GM12892 (cell line): ENCODE measurements around the gene CRMP1.

ENCODE experiments used
- DNase-seq: peaks from one replicate; pipeline ENCODE4 v3.0.0; 2011; ENCODE audit not compliant: insufficient read length
- FAIRE-seq: peaks from 2 replicates; lab custom pipeline; 2011; peaks lifted over from hg19 to GRCh38; lab: Jason Lieb, UNC
- POLR2A ChIP-seq: IDR thresholded peaks from 2 replicates; pipeline ENCODE4 v1.6.1; 2011; ENCODE audit warnings: low read depth, low read length, control low read depth
- POLR2AphosphoS5 ChIP-seq: IDR thresholded peaks from 2 replicates; pipeline ENCODE4 v1.6.1; 2011; ENCODE audit warnings: low read depth, low read length, control low read depth
- TAF1 ChIP-seq: IDR thresholded peaks from 2 replicates; pipeline ENCODE4 v1.6.1; 2011; ENCODE audit warnings: low read depth, mild to moderate bottlenecking, control low read depth, low read length, borderline replicate concordance

CRMP1 gene

GRCh38 chr4:5927747-5928146, 34.9 kb upstream of the CRMP1 start:
- FAIRE-seq: no peak
- TF ChIP-seq POLR2A: no peak
- TF ChIP-seq TAF1: no peak
- TF ChIP-seq POLR2AphosphoS5: no peak
- DNase-seq: no peak

DNA sequence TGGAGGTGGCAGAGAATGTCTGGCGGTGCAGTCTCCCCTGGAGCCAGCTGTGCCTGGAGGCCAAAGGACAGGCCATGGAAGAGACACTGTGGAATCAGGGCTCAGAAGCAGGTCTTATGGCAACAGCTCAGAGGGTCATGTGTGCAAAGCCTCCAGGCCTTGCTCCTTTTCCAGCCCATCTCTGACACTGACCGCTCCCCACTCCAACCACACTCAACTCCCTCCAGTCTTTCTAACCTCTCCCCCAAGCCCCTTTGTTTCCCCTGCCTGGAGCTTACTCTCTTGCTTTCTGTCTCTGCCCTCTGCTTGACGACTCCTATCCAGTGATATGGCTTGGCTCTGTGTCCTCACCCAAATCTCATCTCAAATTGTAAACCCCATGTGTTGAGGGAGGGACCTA, 34.2 kb upstream of the CRMP1 start:
- DNase-seq (no peak), FAIRE-seq (no peak)
- TF ChIP-seq TAF1 (no peak), POLR2AphosphoS5 (no peak), POLR2A (no peak)

DNA sequence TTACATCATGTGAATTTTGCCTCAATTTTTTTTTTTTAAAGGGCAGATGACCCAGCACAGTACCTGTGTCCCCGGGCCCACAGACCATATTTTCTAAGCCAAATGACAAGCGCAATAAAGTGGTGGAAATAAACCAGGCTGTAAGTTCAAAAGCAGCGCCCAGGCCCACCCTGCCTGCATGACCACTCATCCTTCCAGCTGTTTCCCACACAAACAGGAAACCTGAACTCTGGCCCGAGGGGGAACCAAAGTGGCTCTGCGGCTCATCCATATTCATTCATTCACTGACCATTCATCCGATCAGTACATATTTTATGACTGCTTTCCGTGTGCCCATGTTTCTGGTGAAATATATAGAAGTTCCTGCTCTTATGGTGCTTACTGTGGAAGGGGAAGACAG, 33.7 kb upstream of the CRMP1 start:
- DNase-seq (no peak), FAIRE-seq (no peak)
- TF ChIP-seq POLR2A (no peak), TAF1 (no peak), POLR2AphosphoS5 (no peak)

DNA sequence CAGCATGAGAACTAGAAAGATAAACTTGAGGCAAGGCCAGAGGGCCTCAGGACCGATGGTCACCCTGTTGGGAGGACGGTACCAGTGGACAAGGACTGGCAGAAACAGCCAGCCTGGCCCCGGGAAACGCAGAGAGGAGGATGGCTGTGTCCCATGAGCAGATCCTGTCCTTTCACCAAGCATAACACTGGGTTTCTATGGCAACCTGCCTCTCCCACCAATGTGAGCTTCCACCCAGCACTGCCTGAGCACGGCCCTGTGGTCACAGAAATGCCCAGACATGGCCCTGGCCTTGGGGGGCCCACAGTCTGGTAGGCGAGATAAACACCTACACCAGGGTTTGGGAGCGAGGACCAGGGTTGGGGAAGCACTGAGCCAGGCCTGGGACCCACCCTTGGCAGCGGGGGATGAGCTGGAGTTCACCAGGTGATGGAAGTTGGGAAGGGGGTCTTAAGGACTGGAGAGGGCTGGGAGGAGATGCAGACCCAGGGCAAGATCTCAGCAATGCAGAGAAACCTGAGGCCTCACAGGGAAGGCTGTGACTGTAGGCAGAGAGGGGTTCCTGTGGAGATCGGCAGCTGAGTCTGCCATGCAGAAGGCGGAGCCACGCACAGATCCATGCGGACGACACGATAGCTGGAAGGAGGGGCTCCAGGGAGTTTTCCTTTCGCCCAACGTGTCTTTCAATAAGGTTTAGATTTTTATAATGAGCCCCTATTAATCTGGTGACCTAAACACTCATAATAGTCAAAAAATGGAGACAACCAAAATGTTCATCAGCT, 32.7 kb upstream of the CRMP1 start:
- FAIRE-seq (no peak), DNase-seq (no peak)
- TF ChIP-seq POLR2A (no peak), TAF1 (no peak), POLR2AphosphoS5 (no peak)

DNA sequence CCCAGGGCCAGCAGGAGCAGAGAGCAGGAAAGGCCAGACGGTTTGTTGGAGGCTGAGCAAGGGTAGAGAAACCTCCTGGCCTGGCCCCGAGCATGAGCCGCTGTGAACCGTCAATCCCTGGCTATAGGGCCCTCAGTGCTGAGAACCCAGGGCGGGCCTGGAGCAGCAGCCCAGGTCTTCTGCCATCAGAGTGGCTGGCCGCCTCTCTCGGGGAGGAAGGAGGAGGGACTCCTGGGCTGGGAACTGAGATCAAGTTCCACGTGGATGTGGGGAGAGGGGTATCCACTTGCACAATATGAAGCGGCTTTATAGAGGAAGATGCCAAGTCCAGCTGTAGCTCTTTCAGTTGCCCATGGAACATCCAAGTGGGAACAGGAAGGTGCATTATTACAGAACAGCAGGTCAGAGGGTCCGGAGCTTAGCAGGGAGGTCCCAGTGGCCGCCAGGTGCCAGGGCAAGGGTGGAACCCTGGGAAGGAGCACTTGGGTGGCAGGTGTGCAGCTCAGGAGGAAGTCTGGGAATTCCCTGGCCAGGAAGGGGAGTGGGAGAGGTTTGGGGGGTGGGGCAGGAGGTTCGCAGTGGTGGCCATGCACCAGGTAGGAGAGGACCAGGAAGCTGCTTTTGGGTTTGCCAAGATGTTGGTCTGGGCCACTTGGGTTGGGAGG, 31.7 kb upstream of the CRMP1 start:
- no peak for DNase-seq
- FAIRE-seq: no peak
- TF ChIP-seq POLR2AphosphoS5 (no peak), POLR2A (no peak), TAF1 (no peak)

DNA sequence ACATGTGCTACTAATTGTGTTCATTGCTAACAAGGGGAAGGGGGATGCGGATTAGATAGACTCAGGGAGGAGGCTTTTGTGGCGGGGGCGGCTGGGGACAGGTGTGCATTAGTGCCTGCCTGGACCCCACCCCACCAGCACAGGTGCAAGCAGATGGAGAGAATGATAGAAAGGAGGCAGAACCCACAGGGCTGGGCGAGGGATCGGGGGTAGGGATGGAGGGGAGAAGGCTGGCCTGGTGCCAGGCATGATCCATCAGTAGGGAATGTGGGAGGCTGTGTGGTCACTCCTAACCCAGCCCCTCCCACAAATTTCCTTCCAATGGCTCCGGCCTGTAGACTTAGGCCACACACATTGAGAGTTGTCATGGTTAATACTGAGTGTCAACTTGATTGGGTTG, 30.5 kb upstream of the CRMP1 start:
- FAIRE-seq: no peak
- DNase-seq: no peak
- TF ChIP-seq POLR2A (no peak), TAF1 (no peak), POLR2AphosphoS5 (no peak)

DNA sequence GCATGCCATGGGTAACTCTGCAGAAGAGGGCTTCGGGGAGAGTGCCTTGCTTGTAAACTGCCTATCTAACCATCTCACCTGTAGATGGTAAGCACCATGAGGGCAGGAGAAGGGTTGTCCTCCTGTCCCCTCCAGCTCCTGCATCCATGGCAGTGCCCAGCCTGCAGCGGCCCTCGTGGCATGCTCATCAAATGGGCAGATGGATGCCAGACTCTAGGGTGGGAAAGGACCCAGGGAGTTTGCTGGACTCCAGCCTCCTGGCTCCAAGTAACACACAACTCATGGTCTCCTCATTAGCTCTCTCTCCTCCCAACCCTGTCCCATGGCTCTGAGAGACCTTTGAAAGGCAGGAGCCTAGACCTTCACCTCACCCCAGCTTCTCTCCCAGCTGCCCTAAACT, 29.7 kb upstream of the CRMP1 start:
- TF ChIP-seq TAF1 (no peak), POLR2AphosphoS5 (no peak), POLR2A (no peak)
- no peak for DNase-seq
- no peak for FAIRE-seq

DNA sequence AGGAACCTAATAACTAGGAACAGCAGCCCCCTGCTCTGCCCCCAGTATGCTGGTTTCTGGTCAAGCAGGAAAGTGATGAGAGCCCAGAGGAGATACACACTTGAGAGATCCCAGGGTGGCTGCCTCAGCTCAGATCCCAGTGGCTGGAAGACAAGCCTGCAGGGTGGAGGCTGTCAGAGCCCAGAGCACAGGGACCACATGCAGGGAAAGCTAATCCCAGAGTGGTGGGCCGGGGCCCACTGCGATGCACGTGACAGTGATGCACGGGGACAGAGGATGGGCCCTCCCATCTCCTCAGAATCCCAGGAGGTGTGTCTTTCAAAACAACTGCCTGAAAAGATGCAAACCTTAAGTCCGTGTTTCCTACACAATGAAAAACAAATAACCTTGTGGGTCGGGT, 29.1 kb upstream of the CRMP1 start:
- TF ChIP-seq POLR2AphosphoS5 (no peak), TAF1 (no peak)
- FAIRE-seq (no peak), DNase-seq (no peak)

DNA sequence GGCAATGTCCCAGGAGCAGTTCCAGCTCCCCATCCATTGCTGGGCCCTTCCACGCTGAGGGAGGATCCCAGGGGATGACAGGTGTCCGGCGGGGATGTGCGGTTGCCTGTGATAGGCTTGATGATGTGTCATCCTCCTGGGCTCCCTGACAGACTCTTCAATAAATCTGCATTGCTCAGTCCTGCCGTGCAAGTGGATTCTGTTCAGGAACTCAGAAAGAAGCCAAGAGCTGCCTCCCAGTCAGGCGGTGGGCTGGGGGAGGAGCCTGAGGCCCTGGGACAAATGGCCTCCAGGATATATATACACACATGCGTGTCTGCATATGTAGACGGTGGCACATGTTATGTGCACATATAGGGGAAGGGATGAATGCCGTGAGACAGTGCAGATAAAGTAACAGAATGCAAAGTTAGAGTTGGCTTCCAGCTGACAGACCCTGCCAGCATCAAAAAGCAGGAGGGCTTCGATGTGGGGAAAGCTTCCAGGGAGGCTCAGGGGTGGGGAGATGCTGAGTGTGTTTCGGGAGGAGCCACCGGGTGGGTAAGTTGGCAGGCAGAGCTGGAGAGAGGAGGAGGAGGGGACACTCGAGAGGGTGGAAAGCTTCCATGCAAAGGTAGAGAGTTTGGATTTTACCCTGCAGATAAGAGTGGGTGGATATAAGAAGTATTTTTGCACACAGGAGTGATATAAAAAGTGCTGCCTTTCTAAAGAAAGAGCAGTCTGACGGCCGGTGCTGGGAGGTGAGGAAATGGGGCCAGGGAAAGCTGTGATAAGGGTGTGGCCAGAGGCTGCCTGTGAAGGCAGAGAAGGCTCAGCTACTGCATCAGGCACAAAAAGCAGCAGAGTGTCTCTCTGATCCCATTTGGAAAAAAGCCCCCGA, 28.5 kb upstream of the CRMP1 start:
- no peak for TF ChIP-seq TAF1
- no peak for TF ChIP-seq POLR2AphosphoS5
- TF ChIP-seq POLR2A: no peak
- DNase-seq: no peak
- FAIRE-seq: no peak

- TF ChIP-seq TAF1 (no peak), POLR2A (no peak)
- no peak for DNase-seq
- no peak for FAIRE-seq
These were observed 26.7 kb upstream of the CRMP1 start for GRCh38 chr4:5919571-5919970.

DNA sequence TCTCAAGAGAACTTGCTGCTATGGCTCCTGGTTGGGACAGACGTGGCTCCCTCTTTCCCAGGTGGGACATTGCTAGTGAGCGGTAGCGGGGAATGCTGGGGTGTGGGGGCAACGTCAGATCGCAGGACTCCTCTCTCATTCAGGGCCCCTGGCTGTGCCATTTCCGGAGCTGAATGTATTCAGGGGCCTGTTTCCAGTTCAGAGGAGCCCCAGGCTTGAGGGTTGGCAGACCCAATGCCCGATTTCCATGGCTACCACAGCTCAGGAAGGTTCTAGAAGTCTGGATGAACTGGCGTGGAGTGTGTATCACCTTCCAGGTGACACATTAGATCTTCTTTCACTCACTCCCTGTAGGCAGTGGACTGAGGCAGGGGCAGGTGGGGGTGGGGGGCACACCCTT, 26.2 kb upstream of the CRMP1 start:
- DNase-seq: no peak
- FAIRE-seq: no peak
- TF ChIP-seq TAF1: no peak
- TF ChIP-seq POLR2AphosphoS5: no peak
- TF ChIP-seq POLR2A: no peak
